HG03354 (cell line): ENCODE measurements around the gene CLMN.
A peak's percentile ranks its signal among the peaks of the same experiment; 100 is the strongest.
"Not testable (repeated sequence)": the region's sequence is repeated elsewhere in the genome, so short reads cannot be mapped to it uniquely, and the experiment has no call there.

ENCODE experiments used
- ATAC-seq: cut with Tn5 transposase; IDR thresholded peaks from one replicate; pipeline ENCODE4 v1.9.1; 2021; ENCODE audit warnings: mild to moderate bottlenecking; ENCODE audit not compliant: unreplicated experiment, poor library complexity, severe bottlenecking

The CLMN gene

GRCh38 chr14:95292660-95293425 is 26.9 kb downstream of the CLMN start:
- no peak for ATAC-seq

- no peak for ATAC-seq
These were observed 27.7 kb downstream of the CLMN start for GRCh38 chr14:95291859-95292542.

GRCh38 chr14:95290871-95291431 is 28.8 kb downstream of the CLMN start:
- peak; percentile 59 for ATAC-seq

DNA sequence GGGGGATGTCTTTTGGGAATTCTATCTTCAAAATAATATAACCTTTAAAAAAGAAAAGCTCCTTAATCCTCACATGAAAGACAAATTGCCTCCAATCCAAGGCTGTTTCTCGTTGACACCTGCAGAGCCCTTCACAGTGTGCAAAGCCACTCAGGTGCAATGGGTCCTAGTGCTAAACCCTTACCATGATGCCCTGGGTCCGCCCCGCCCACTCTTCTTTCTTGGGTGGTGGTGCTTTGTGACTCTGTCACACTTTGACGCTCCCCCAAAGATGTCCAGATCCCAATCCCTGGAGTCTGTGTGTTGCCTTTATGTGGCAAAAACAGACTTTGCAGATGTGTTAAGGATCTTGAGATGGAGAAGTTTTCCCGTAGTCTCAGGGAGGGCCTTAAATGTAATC is 29.7 kb downstream of the CLMN start:
- no peak for ATAC-seq

GRCh38 chr14:95289323-95290010 is 30.2 kb downstream of the CLMN start:
- ATAC-seq: no peak

GRCh38 chr14:95288672-95289322 is 30.9 kb downstream of the CLMN start:
- ATAC-seq: no peak

GRCh38 chr14:95287176-95287754 is 32.4 kb downstream of the CLMN start:
- ATAC-seq: no peak

GRCh38 chr14:95286645-95287044 is 33.1 kb downstream of the CLMN start:
- no peak for ATAC-seq

GRCh38 chr14:95285566-95285965 is 34.1 kb downstream of the CLMN start:
- no peak for ATAC-seq

GRCh38 chr14:95283802-95284201 is 35.9 kb downstream of the CLMN start:
- ATAC-seq: not testable (repeated sequence)

DNA sequence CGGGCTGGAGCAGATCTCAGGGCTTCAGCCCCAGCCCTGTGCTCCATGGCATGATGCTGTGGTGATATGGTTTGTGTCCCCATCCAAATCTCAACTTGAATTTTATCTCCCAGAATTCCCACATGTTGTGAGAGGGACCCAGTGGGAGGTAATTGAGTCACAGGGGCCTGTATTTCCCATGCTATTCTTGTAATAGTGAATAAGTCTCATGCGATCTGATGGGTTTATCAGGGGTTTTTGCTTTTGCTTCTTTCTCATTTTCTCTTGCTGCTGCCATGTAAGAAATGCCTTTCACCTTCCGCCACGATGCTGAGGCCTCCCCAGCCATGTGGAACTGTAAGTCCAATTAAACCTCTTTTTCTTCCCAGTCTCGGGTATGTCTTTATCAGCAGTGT is 36.7 kb downstream of the CLMN start:
- not testable (repeated sequence) for ATAC-seq

- ATAC-seq: no peak
These were observed 37.2 kb downstream of the CLMN start for GRCh38 chr14:95282354-95282985.

DNA sequence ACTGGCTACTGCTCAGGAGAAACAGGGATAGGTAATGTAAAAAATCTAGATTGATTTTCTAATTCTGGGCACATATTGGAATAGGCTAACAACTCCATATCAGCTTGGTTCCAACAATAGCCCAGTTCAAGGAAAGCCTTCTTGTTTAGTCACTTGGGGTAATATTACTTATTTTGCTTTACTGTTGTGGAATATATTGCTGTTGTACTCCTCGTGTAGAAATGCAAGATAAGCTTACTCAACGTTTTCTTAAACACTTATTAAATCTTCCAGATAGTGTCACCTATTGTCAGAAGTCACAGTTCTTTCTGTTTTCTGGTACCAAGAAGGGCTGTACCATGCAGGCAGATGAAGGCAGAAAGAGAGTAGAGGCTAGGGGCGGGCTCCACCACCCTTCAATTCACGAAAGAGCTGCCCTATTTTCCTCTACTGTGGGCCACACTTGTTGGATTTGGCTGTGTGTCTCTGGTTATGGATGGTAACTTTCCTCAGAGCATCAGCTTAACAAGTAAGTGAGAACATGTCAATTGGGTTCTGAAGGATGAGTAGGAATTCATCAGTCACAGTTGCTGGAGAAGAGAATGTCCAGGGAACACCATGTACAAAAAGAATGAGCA is 38.0 kb downstream of the CLMN start:
- no peak for ATAC-seq

DNA sequence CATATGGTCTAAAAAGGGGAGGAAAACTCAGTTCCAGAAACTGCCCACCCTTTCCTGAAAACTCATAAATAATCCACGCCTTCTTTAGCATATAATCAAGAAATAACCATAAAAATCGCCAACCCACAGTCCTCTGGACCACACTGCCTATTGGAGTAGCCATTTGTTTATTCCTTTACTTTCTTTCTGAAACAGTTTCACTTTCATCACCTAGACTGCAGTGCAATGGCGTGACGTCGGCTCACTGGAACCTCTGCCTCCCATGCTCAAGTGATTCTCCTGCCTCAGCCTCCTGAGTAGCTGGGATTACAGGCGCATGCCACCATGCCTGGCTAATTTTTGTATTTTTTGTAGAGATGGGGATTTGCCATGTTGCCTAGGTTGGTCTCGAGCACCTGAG is 44.2 kb downstream of the CLMN start:
- ATAC-seq: no peak

DNA sequence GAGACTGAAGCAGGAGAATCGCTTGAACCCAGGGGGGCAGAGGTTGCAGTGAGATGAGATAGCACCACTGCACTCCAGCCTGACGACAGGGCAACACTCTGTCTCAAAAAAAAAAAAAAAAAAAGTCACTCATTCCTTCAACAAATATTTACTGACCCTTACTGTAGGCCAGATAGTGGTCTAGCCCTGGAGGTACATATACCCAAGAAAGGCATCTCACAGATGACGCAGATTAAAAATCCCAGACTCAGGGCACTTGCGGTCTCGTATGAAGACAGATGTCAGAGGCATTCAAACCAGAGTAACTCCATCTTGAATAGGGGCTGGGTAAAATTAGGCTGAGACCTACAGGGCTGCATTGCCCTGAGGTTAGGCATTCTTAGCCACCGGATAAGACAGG is 44.8 kb downstream of the CLMN start:
- no peak for ATAC-seq

DNA sequence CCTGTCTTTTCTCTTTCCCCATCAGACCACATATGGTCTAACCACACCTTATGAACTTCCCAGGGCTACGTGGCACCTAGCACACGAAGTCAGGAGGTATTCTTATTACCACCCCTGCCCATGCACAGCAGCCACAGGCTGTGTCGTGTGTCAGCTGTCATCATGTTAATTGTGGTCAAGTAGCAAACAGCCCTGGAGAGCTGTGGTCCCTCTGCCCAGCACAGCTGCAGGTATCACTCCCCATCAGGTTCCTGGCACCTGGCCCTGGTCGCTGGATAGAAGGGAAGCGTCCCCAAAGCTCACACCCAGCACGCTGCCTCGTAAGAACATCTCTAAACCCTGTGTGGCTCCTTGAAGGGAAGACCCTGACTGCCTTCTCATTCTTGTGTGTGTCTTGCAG is 45.4 kb downstream of the CLMN start:
- ATAC-seq: no peak

- ATAC-seq: no peak
These were observed 46.4 kb downstream of the CLMN start for GRCh38 chr14:95273001-95273978.

DNA sequence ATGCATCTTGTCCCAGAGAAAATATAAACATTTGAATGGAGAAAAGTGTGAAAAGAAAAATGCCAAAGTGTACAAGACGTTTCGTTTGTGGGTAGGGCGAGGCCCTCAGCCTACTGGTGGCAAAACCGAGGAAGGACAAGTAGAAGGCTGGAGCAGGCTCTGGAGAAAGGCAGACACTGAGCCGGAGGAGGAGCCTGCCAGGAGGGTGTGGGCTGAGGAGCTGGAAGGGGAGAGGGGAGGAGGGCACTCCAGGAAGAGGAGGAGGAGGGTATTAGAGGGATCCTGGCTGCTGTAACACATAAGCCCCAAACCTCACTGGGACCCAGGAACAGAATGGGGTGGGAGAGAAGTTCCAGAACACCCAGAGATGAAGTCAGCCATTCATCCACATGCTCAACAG is 47.7 kb downstream of the CLMN start:
- no peak for ATAC-seq
